Mesendoderm (in vitro differentiated cells): ENCODE results near the gene TAB3.

ENCODE experiments used
- DNase-seq: peaks from one replicate; pipeline ENCODE4 v3.0.0; 2013
- H2AK5ac ChIP-seq: 2 replicates; pipeline ENCODE4 v1.6.1; 2013; ENCODE audit warnings: low read length, inconsistent platforms
- H2BK120ac ChIP-seq: 2 replicates; pipeline ENCODE4 v1.6.1; 2013; ENCODE audit warnings: low read depth, mild to moderate bottlenecking, low read length, moderate library complexity, mixed read lengths
- H2BK15ac ChIP-seq: replicated peaks from 2 replicates; pipeline ENCODE4 v1.6.1; 2013; ENCODE audit warnings: low read depth, mild to moderate bottlenecking, moderate library complexity
- H2BK5ac ChIP-seq: 2 replicates; pipeline ENCODE4 v1.6.1; 2013; ENCODE audit warnings: low read length, inconsistent platforms
- H3K18ac ChIP-seq: 2 replicates; pipeline ENCODE4 v1.6.1; 2013; ENCODE audit warnings: mild to moderate bottlenecking, low read length, mixed read lengths
- H3K23ac ChIP-seq: one replicate; pipeline ENCODE4 v1.6.1; 2013; ENCODE audit warnings: low read length
- H3K27ac ChIP-seq: 2 replicates; pipeline ENCODE4 v1.5.1; 2013; ENCODE audit warnings: low read depth, mild to moderate bottlenecking, inconsistent platforms, low read length, moderate library complexity
- H3K27me3 ChIP-seq: 2 replicates; pipeline ENCODE4 v1.6.1; 2013; ENCODE audit warnings: low read length, control low read depth, mild to moderate bottlenecking, inconsistent platforms; ENCODE audit not compliant: insufficient read depth, poor library complexity
- H3K36me3 ChIP-seq: 2 replicates; pipeline ENCODE4 v1.6.1; 2013; ENCODE audit warnings: low read length, inconsistent platforms; ENCODE audit not compliant: control insufficient read depth, insufficient read depth
- H3K4ac ChIP-seq: one replicate; pipeline ENCODE4 v1.6.1; 2013; ENCODE audit warnings: low read depth, mild to moderate bottlenecking, low read length, moderate library complexity
- H3K4me1 ChIP-seq: 2 replicates; pipeline ENCODE4 v1.6.1; 2013; ENCODE audit warnings: low read depth, low read length, inconsistent platforms; ENCODE audit not compliant: control insufficient read depth
- H3K4me2 ChIP-seq: 2 replicates; pipeline ENCODE4 v1.6.1; 2013; ENCODE audit warnings: low read length
- H3K4me3 ChIP-seq: 2 replicates; pipeline ENCODE4 v1.5.1; 2013; ENCODE audit warnings: mild to moderate bottlenecking, low read length
- H3K56ac ChIP-seq: one replicate; pipeline ENCODE4 v1.6.1; 2013; ENCODE audit warnings: low read length
- H3K79me1 ChIP-seq: 2 replicates; pipeline ENCODE4 v1.6.1; 2013; ENCODE audit warnings: low read length, inconsistent platforms
- H3K79me2 ChIP-seq: 2 replicates; pipeline ENCODE4 v1.6.1; 2013; ENCODE audit warnings: mild to moderate bottlenecking, low read length; ENCODE audit not compliant: control insufficient read depth, insufficient read depth
- H3K9ac ChIP-seq: 2 replicates; pipeline ENCODE4 v1.6.1; 2013; ENCODE audit warnings: low read length, inconsistent platforms
- H4K5ac ChIP-seq: one replicate; pipeline ENCODE4 v1.6.1; 2013; ENCODE audit warnings: low read length
- H4K8ac ChIP-seq: one replicate; pipeline ENCODE4 v1.6.1; 2013; ENCODE audit warnings: low read depth, mild to moderate bottlenecking, control low read depth, low read length, moderate library complexity
- WGBS: extraction: QIAGEN DNeasy Blood & Tissue Kit; methylation state at CpG from one replicate; pipeline ENCODE4 v1.1.7; 2013; ENCODE audit warnings: low lambda C conversion rate, missing lambda C conversion rate; ENCODE audit not compliant: insufficient coverage; ENCODE audit errors: extremely low coverage; 5-methylcytosine and 5-hydroxymethylcytosine counted together

Gene TAB3

GRCh38 chrX:30883138-30883537, 5.9 kb downstream of the TAB3 start:
- Histone ChIP-seq H2AK5ac (no peak overlapping the region), H3K9ac (no peak overlapping the region), H3K4me2 (no peak overlapping the region), H3K4me3 (no peak overlapping the region), H3K27ac (no peak overlapping the region), H3K4ac (no peak overlapping the region), H3K27me3 (no peaks in the 10 kb centered on the region), H3K4me1 (no peaks in the 10 kb centered on the region), H3K56ac (no peak overlapping the region), H3K36me3 (no peaks in the 10 kb centered on the region), H2BK120ac (no peak overlapping the region), H3K79me2 (peaks cover 4% of the 10 kb centered on the region), H2BK5ac (no peak overlapping the region), H3K23ac (no peak overlapping the region), H4K8ac (no peak overlapping the region), H2BK15ac (no peak overlapping the region), H3K79me1 (no peaks in the 10 kb centered on the region), H4K5ac (no peak overlapping the region), H3K18ac (no peak overlapping the region)
- no CpG with 5 or more reads among the region's 2 CpGs for WGBS
- DNase-seq, result no peak

GRCh38 chrX:30881797-30882196, 7.3 kb downstream of the TAB3 start:
- Histone ChIP-seq H3K4me3 (no peak overlapping the region), H3K27ac (no peak overlapping the region), H3K79me2 (peaks cover 2% of the 10 kb centered on the region), H3K27me3 (no peaks in the 10 kb centered on the region), H2AK5ac (no peak overlapping the region), H3K23ac (no peak overlapping the region), H4K5ac (no peak overlapping the region), H4K8ac (no peak overlapping the region), H3K18ac (no peak overlapping the region), H3K79me1 (no peaks in the 10 kb centered on the region), H2BK120ac (no peak overlapping the region), H3K4me1 (no peaks in the 10 kb centered on the region), H3K9ac (no peak overlapping the region), H3K36me3 (no peaks in the 10 kb centered on the region), H3K56ac (no peak overlapping the region), H2BK5ac (no peak overlapping the region), H3K4ac (no peak overlapping the region), H2BK15ac (no peak overlapping the region), H3K4me2 (no peak overlapping the region)
- DNase-seq, result no peak
- WGBS, result no CpG with 5 or more reads among the region's 1 CpG

GRCh38 chrX:30881390-30881789, 7.7 kb downstream of the TAB3 start:
- Histone ChIP-seq H3K56ac (no peak overlapping the region), H3K4me3 (no peak overlapping the region), H3K79me1 (no peaks in the 10 kb centered on the region), H3K79me2 (peaks cover 2% of the 10 kb centered on the region), H2BK5ac (no peak overlapping the region), H4K8ac (no peak overlapping the region), H3K9ac (no peak overlapping the region), H3K36me3 (no peaks in the 10 kb centered on the region), H3K18ac (no peak overlapping the region), H4K5ac (no peak overlapping the region), H3K4ac (no peak overlapping the region), H3K4me2 (no peak overlapping the region), H2BK120ac (no peak overlapping the region), H2BK15ac (no peak overlapping the region), H3K27ac (no peak overlapping the region), H3K23ac (no peak overlapping the region), H2AK5ac (no peak overlapping the region), H3K27me3 (no peaks in the 10 kb centered on the region), H3K4me1 (no peaks in the 10 kb centered on the region)
- no CpG with 5 or more reads among the region's 1 CpG for WGBS
- no peak for DNase-seq

- no peak overlapping the region for H2BK120ac ChIP-seq
- H3K4me3 ChIP-seq, result no peak overlapping the region
- no peak overlapping the region for H4K5ac ChIP-seq
- no peaks in the 10 kb centered on the region for H3K79me1 ChIP-seq
- DNase-seq, result no peak
- no peaks in the 10 kb centered on the region for H3K36me3 ChIP-seq
- H4K8ac ChIP-seq, result no peak overlapping the region
- no peaks in the 10 kb centered on the region for H3K4me1 ChIP-seq
- no peak overlapping the region for H3K23ac ChIP-seq
- no peak overlapping the region for H3K4me2 ChIP-seq
- H3K18ac ChIP-seq, result no peak overlapping the region
- H3K27me3 ChIP-seq, result no peaks in the 10 kb centered on the region
- H3K4ac ChIP-seq, result no peak overlapping the region
- H2BK5ac ChIP-seq, result no peak overlapping the region
- H2BK15ac ChIP-seq, result no peak overlapping the region
- no CpG with 5 or more reads among the region's 3 CpGs for WGBS
- H3K27ac ChIP-seq, result no peak overlapping the region
- H3K79me2 ChIP-seq, result no peaks in the 10 kb centered on the region
- H2AK5ac ChIP-seq, result no peak overlapping the region
- no peak overlapping the region for H3K56ac ChIP-seq
- H3K9ac ChIP-seq, result no peak overlapping the region
Measured at GRCh38 chrX:30880058-30880457, 9.0 kb downstream of the TAB3 start.

GRCh38 chrX:30876367-30876766, 12.7 kb downstream of the TAB3 start:
- Histone ChIP-seq H4K5ac (no peak overlapping the region), H3K4me3 (no peak overlapping the region)
- no CpG with 5 or more reads among the region's 6 CpGs for WGBS

GRCh38 chrX:30875957-30876356, 13.1 kb downstream of the TAB3 start:
- Histone ChIP-seq H3K4me1 (no peaks in the 10 kb centered on the region), H2AK5ac (no peak overlapping the region), H3K56ac (no peak overlapping the region), H3K27ac (no peak overlapping the region), H3K4me3 (no peak overlapping the region), H4K8ac (no peak overlapping the region), H2BK15ac (no peak overlapping the region), H3K27me3 (no peaks in the 10 kb centered on the region), H2BK5ac (no peak overlapping the region), H3K18ac (no peak overlapping the region), H3K36me3 (no peaks in the 10 kb centered on the region), H3K79me2 (no peaks in the 10 kb centered on the region), H3K4ac (no peak overlapping the region), H3K79me1 (no peaks in the 10 kb centered on the region), H3K9ac (no peak overlapping the region), H3K23ac (no peak overlapping the region), H2BK120ac (no peak overlapping the region), H3K4me2 (no peak overlapping the region), H4K5ac (no peak overlapping the region)
- no peak for DNase-seq
- WGBS, result no CpG with 5 or more reads among the region's 3 CpGs

More at GRCh38 chrX:30876367-30876766, 12.7 kb downstream of the TAB3 start:
- no peak overlapping the region for H3K23ac ChIP-seq
- no peak overlapping the region for H3K56ac ChIP-seq
- no peak for DNase-seq
- no peak overlapping the region for H4K8ac ChIP-seq
- H2AK5ac ChIP-seq, result no peak overlapping the region
- H3K36me3 ChIP-seq, result no peaks in the 10 kb centered on the region
- H3K9ac ChIP-seq, result no peak overlapping the region
- no peaks in the 10 kb centered on the region for H3K27me3 ChIP-seq
- H3K4me1 ChIP-seq, result no peaks in the 10 kb centered on the region
- H3K4ac ChIP-seq, result no peak overlapping the region
- no peak overlapping the region for H3K4me2 ChIP-seq
- no peak overlapping the region for H2BK120ac ChIP-seq
- no peak overlapping the region for H3K18ac ChIP-seq
- H2BK15ac ChIP-seq, result no peak overlapping the region
- H3K27ac ChIP-seq, result no peak overlapping the region
- no peaks in the 10 kb centered on the region for H3K79me2 ChIP-seq
- H3K79me1 ChIP-seq, result no peaks in the 10 kb centered on the region
- H2BK5ac ChIP-seq, result no peak overlapping the region
